Parathyroid adenoma (tissue), 2 donors: ENCODE results near the gene SET.
A peak's percentile ranks its signal among the peaks of the same experiment; 100 is the strongest.

Experiments
- H2AFZ ChIP-seq: fragments of 300-600 bp; sonication (generic); one replicate; pipeline ENCODE4 v1.7.0; 2017; ENCODE audit warnings: antibody characterized with exemption, mild to moderate bottlenecking
- H3K27ac ChIP-seq: fragments of 300-600 bp; sonication (generic); one replicate; pipeline ENCODE4 v1.7.0; 2017
- H3K27me3 ChIP-seq: fragments of 300-600 bp; sonication (generic); one replicate; pipeline ENCODE4 v1.7.0; 2017; ENCODE audit warnings: low read length; ENCODE audit not compliant: control insufficient read depth, insufficient read depth
- H3K36me3 ChIP-seq: fragments of 300-600 bp; sonication (generic); one replicate; pipeline ENCODE4 v1.7.0; 2017; ENCODE audit warnings: low read length; ENCODE audit not compliant: control insufficient read depth, insufficient read depth
- H3K4me1 ChIP-seq: fragments of 300-600 bp; sonication (generic); one replicate; pipeline ENCODE4 v1.7.0; 2017; ENCODE audit warnings: control low read depth
- H3K4me2 ChIP-seq: fragments of 300-600 bp; sonication (generic); one replicate; pipeline ENCODE4 v1.7.0; 2017; ENCODE audit warnings: low read length
- H3K4me3 ChIP-seq: fragments of 300-600 bp; sonication (generic); one replicate; pipeline ENCODE4 v1.7.0; 2017; ENCODE audit warnings: low read depth, low read length
- H3K79me2 ChIP-seq: fragments of 300-600 bp; sonication (generic); one replicate; pipeline ENCODE4 v1.7.0; 2017; ENCODE audit warnings: control low read depth
- H3K9ac ChIP-seq: fragments of 300-600 bp; sonication (generic); one replicate; pipeline ENCODE4 v1.7.0; 2017; ENCODE audit warnings: mild to moderate bottlenecking
- H3K9me3 ChIP-seq: fragments of 300-600 bp; sonication (generic); one replicate; pipeline ENCODE4 v1.7.0; 2017; ENCODE audit warnings: low read length; ENCODE audit not compliant: control insufficient read depth
- CTCF ChIP-seq: fragments of 300-600 bp; sonication (generic); IDR thresholded peaks from one replicate; pipeline ENCODE4 v1.7.0; 2017; ENCODE audit warnings: antibody characterized with exemption, mild to moderate bottlenecking
- donor health status: primary hyperparathyroidism.

SET gene

GRCh38 chr9:128731691-128732090 lies 42.7 kb downstream of the SET start:
- H2AFZ ChIP-seq: no peak overlapping the region
- no peaks in the 10 kb centered on the region for H3K4me1 ChIP-seq
- no peaks in the 10 kb centered on the region for H3K36me3 ChIP-seq

GRCh38 chr9:128732576-128732975 lies 43.6 kb downstream of the SET start:
- Histone ChIP-seq H3K27me3 (no peaks in the 10 kb centered on the region), H3K36me3 (no peaks in the 10 kb centered on the region), H3K79me2 (no peaks in the 10 kb centered on the region), H2AFZ (no peak overlapping the region), H3K4me1 (no peaks in the 10 kb centered on the region), H3K4me2 (no peak overlapping the region), H3K9ac (no peak overlapping the region), H3K9me3 (no peaks in the 10 kb centered on the region), H3K27ac (no peak overlapping the region), H3K4me3 (no peak overlapping the region)
- TF ChIP-seq CTCF: no peak

More at GRCh38 chr9:128731691-128732090, 42.7 kb downstream of the SET start:
- Histone ChIP-seq H3K4me3 (no peak overlapping the region), H3K27me3 (no peaks in the 10 kb centered on the region), H3K9ac (no peak overlapping the region), H3K9me3 (no peaks in the 10 kb centered on the region), H3K27ac (no peak overlapping the region), H3K79me2 (no peaks in the 10 kb centered on the region), H3K4me2 (no peak overlapping the region)
- no peak for TF ChIP-seq CTCF

- Histone ChIP-seq H2AFZ (peak overlapping the region; percentile 66), H3K4me3 (no peak overlapping the region), H3K27me3 (no peaks in the 10 kb centered on the region), H3K27ac (peak overlapping the region; percentile 47), H3K4me2 (peak overlapping the region; percentile 51), H3K9me3 (no peaks in the 10 kb centered on the region), H3K79me2 (no peaks in the 10 kb centered on the region), H3K9ac (no peak overlapping the region), H3K36me3 (no peaks in the 10 kb centered on the region), H3K4me1 (no peaks in the 10 kb centered on the region)
- TF ChIP-seq CTCF: peak; percentile 69
These were observed 44.2 kb downstream of the SET start for GRCh38 chr9:128733256-128733655.

- no peak for TF ChIP-seq CTCF
- no peaks in the 10 kb centered on the region for H3K36me3 ChIP-seq
These were observed 46.4 kb downstream of the SET start for GRCh38 chr9:128735373-128735772.

GRCh38 chr9:128742401-128742800 lies 53.4 kb downstream of the SET start:
- H3K27ac ChIP-seq: no peak overlapping the region
- H2AFZ ChIP-seq: no peak overlapping the region
- no peak for TF ChIP-seq CTCF
- no peaks in the 10 kb centered on the region for H3K9me3 ChIP-seq
- H3K4me2 ChIP-seq: no peak overlapping the region
- H3K27me3 ChIP-seq: no peaks in the 10 kb centered on the region
- no peak overlapping the region for H3K4me3 ChIP-seq
- H3K9ac ChIP-seq: no peak overlapping the region
- H3K36me3 ChIP-seq: no peaks in the 10 kb centered on the region
- no peaks in the 10 kb centered on the region for H3K79me2 ChIP-seq
- no peaks in the 10 kb centered on the region for H3K4me1 ChIP-seq

More at GRCh38 chr9:128735373-128735772, 46.4 kb downstream of the SET start:
- H3K4me1 ChIP-seq: no peaks in the 10 kb centered on the region
- no peak overlapping the region for H3K27ac ChIP-seq
- H2AFZ ChIP-seq: no peak overlapping the region
- no peaks in the 10 kb centered on the region for H3K27me3 ChIP-seq
- no peak overlapping the region for H3K4me2 ChIP-seq
- H3K79me2 ChIP-seq: no peaks in the 10 kb centered on the region
- H3K9me3 ChIP-seq: no peaks in the 10 kb centered on the region
- H3K9ac ChIP-seq: no peak overlapping the region
- no peak overlapping the region for H3K4me3 ChIP-seq
